GM12865 (cell line): ENCODE data around the gene DCBLD2.

Source experiments
- DNase-seq: peaks from one replicate; pipeline ENCODE4 v3.0.0; 2010; ENCODE audit warnings: low read depth
- H3K4me3 ChIP-seq: 2 replicates; pipeline ENCODE4 v1.5.1; 2011; ENCODE audit warnings: mild to moderate bottlenecking, low read depth, low read length, control low read depth
- TF ChIP-seq, protein P1 (sequence below): IDR thresholded peaks from 2 replicates; pipeline ENCODE4 v1.5.1; 2011; ENCODE audit warnings: low read length, control low read depth, low read depth, inconsistent platforms; ENCODE audit not compliant: insufficient read depth; ENCODE audit errors: missing control alignments

DCBLD2 gene

DNA sequence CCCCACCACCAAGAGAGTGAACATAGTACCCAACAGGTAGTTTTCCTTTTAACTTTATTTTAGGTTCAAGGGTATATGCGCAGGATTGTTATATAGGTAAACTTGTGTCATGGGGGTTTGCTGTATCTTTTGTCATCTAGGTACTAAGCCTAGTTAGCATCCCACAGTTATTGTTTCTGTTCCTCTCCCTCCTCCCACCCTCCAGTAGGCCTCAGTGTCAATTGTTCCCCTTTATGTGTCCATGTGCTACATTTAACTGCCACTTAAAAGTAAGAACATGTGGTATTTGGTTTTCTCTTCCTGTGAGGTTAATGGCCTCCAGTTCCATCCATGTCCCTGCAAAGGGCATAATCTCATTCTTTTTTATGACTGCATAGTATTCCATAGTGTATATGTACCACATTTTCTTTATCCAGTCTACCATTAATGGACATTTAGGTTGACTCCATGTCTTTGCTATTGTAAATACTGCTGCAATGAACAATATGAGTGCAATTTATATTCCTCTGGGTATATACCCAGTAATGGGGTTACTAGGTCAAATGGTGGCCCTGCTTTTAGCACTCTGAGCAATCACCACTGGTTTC, 72.2 kb downstream of the DCBLD2 start:
- no peak for DNase-seq
- no peak overlapping the region for H3K4me3 ChIP-seq
- TF ChIP-seq, protein P1, sequence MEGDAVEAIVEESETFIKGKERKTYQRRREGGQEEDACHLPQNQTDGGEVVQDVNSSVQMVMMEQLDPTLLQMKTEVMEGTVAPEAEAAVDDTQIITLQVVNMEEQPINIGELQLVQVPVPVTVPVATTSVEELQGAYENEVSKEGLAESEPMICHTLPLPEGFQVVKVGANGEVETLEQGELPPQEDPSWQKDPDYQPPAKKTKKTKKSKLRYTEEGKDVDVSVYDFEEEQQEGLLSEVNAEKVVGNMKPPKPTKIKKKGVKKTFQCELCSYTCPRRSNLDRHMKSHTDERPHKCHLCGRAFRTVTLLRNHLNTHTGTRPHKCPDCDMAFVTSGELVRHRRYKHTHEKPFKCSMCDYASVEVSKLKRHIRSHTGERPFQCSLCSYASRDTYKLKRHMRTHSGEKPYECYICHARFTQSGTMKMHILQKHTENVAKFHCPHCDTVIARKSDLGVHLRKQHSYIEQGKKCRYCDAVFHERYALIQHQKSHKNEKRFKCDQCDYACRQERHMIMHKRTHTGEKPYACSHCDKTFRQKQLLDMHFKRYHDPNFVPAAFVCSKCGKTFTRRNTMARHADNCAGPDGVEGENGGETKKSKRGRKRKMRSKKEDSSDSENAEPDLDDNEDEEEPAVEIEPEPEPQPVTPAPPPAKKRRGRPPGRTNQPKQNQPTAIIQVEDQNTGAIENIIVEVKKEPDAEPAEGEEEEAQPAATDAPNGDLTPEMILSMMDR: no peak

DNA sequence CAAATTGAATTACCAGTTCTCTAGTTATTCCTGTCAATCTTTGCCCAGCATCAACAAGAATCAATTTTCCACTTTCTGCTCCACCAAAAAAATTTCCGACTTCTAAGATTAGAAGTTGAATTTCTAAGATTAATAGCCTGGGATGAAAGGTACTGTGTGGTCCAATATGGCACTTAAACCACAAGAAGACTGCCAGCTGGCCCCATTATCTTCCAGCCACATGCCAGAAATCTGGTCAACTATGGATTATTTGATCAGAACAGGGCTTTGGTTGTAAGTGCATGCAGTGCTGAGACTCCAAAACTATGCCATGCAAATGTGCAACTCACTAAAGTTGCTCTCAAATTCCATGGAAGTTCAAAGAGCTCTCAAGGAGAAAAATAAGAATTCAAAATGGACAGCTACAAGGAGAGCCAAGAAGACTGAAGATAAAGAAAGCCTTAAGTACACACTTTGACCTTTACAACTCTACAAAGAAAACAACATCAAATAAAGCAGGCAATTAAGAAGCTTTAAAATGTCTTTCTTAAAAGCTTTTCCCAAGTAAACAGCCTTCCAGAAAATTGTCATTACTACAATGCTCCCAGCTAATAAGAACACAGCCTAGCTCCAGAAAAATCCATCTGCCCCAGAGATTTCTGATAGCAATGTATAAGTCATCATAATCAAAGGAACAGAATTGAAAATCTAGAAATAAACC, 74.1 kb downstream of the DCBLD2 start:
- no peak overlapping the region for H3K4me3 ChIP-seq
- TF ChIP-seq, protein P1: no peak
- no peak for DNase-seq

- no peak for DNase-seq
- TF ChIP-seq, protein P1: no peak
- no peak overlapping the region for H3K4me3 ChIP-seq
Observed at GRCh38 chr3:98826126-98826525, 75.4 kb downstream of the DCBLD2 start.

DNA sequence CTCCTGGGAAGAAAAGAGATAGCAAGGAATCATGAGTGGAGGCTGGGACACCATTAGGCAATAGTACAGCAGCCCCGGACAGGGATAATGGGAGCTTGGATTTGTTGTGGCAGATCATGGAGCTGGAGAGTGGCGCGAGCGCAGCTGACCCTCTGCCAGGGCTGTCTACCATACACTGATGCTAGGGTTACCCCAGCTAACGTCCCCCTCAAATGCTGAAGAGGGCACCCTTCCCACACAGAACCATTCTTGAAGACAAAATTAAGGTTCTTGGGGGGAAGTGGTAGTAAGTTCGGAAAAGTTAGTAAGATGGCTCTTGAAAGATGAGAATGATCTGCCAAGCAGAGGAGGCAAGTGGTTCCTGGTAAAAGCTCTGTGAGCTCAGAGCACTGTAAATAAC, 77.2 kb downstream of the DCBLD2 start:
- TF ChIP-seq, protein P1: peak; percentile 10

GRCh38 chr3:98823791-98824190, 77.7 kb downstream of the DCBLD2 start:
- TF ChIP-seq, protein P1: no peak
- DNase-seq: no peak
- no peak overlapping the region for H3K4me3 ChIP-seq

More for the DNA sequence above, 77.2 kb downstream of the DCBLD2 start:
- H3K4me3 ChIP-seq: no peak overlapping the region
- DNase-seq: no peak

DNA sequence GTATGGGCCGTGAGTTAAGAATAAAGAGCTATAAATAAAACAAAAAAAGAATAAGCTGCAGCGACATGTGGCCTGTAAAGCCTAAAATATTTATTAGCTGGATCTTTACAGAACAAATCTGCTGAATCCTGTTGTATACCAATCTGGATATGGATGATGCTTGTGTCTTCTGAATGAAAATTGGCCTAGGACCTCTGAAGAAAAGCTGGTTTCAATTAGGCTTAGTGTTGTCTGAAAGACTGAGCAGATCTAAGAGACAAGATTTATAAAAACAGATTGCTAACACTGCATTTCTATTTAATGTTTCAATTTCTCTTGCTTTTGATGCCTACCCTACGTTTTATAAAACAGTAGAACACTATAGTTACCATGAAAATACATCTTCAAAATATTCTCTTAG, 80.4 kb downstream of the DCBLD2 start:
- H3K4me3 ChIP-seq: no peak overlapping the region
- TF ChIP-seq, protein P1: no peak
- DNase-seq: no peak
